Epithelial cell of proximal tubule (primary cell): Measurements from ENCODE around the gene ZNF654. TPM values are rescaled to one million over a fixed set of nuclear protein-coding genes. Genes with fewer than 3 reads are reported as not detected.
A peak's percentile ranks its signal among the peaks of the same experiment; 100 is the strongest.
"Not testable (repeated sequence)": the region's sequence is repeated elsewhere in the genome, so short reads cannot be mapped to it uniquely, and the experiment has no call there.

Experiments used
- DNase-seq: peaks from one replicate; pipeline ENCODE4 v3.0.0-alpha.2; 2011; ENCODE audit warnings: low read depth
- H3K4me3 ChIP-seq: 2 replicates; pipeline ENCODE4 v1.5.1; 2011; ENCODE audit warnings: low read depth, mild to moderate bottlenecking, low read length
- CTCF ChIP-seq: conservative IDR thresholded peaks from 2 replicates; pipeline ENCODE4 v1.5.1; 2012; ENCODE audit warnings: low read depth, mild to moderate bottlenecking, low read length
- total RNA-seq: library from RNA; depleted of rRNA; stranded (reverse); fragments of >200 nt; gene quantifications from 2 replicates; pipeline ENCODE4 v1.2.3, GENCODE V29; 2015

ZNF654 gene
- total RNA-seq, 1 donor from 2014 or later = 4.6 TPM

GRCh38 chr3:88167173-88167572 lies 108.1 kb downstream of the ZNF654 start:
- no peak for DNase-seq
- H3K4me3 ChIP-seq = no peak overlapping the region
- TF ChIP-seq CTCF = no peak

- no peak for TF ChIP-seq CTCF
- DNase-seq = no peak
Measured at GRCh38 chr3:88167704-88168103, 108.6 kb downstream of the ZNF654 start.

GRCh38 chr3:88168171-88168570 lies 109.1 kb downstream of the ZNF654 start:
- no peak overlapping the region for H3K4me3 ChIP-seq
- DNase-seq = no peak
- TF ChIP-seq CTCF = no peak

More at GRCh38 chr3:88167704-88168103, 108.6 kb downstream of the ZNF654 start:
- no peak overlapping the region for H3K4me3 ChIP-seq

- peak; percentile 51 for TF ChIP-seq CTCF
- DNase-seq = no peak
- no peak overlapping the region for H3K4me3 ChIP-seq
Measured at GRCh38 chr3:88180398-88180999, 121.4 kb downstream of the ZNF654 start.

GRCh38 chr3:88182165-88182918 lies 123.3 kb downstream of the ZNF654 start:
- not testable (repeated sequence) for H3K4me3 ChIP-seq, DNase-seq

GRCh38 chr3:88188436-88188835 lies 129.4 kb downstream of the ZNF654 start:
- no peak overlapping the region for H3K4me3 ChIP-seq
- TF ChIP-seq CTCF = no peak
- no peak for DNase-seq

- TF ChIP-seq CTCF = no peak
Measured at GRCh38 chr3:88189361-88189810, 130.3 kb downstream of the ZNF654 start.

More at GRCh38 chr3:88189361-88189810, 130.3 kb downstream of the ZNF654 start:
- no peak overlapping the region for H3K4me3 ChIP-seq
- DNase-seq = no peak
